Fibroblast of skin of left biceps (primary cell): Measurements from ENCODE around the gene SPTBN1.

Source experiments
- DNase-seq, 2 experiments: peaks; one replicate each; pipeline ENCODE4 v3.0.0-alpha.2; 2013; ENCODE audit warnings: low read depth in 2 of 2

Gene SPTBN1

DNA sequence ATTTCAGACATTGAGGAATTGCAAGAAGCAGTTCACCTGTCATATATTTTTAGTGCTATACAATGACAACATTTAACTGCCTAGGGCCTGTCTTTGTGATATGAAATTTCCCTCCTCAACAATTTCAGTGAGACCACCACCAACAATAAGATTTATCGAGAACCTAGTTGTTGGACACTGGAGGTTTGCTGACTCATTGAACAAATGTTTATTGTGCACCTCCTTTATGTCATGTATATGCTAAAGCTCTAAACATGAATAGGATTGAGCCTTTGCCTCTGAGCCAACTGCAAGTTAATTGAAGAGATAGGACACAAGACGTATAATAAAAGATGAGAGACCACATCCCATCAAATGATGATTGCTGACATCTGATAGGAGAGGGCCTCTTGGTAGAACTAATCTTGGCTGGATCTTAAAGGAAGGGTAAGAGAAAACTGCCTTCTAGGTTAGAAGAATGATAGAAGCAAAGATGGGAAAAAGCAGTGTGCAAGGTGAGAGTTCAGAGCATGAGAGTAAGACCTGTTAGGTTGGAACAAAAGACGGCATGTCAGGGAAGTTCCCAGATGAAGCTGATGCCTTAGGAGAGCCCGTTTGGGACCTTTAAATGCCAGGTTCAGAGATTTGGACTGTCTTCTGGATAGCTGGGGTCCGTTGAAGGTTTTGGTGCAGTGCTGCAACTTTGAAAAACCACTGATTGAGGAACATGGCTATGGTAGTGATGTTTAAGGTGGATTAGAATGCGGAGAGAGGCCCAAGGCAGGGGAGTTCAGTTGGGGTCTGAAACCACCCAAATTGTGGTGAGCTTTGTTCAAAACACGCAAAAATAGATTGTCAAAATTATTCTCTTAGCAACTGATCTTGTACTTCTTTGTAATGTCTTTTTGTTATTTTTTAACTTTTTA lies 134.3 kb downstream of the SPTBN1 start:
- DNase-seq: no peak

DNA sequence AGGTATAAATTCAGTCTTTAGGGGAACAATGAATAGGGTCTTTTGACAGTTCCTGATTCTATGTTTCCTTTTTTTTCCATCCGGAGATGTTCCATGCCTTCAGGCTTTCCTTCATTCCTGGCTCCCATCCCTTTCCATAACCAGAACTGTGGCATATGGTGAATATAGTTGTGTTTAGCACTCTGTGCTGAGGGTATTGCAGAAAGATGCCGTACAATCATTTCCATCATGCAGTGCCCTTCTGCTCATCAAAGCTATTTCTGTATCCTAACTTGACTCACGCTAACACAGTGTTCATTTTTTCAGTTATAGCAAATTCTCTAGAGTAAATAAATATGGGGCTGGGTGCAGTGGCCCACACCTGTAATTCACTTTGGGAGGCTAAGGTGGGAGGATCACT lies 135.4 kb downstream of the SPTBN1 start:
- no peak for DNase-seq

DNA sequence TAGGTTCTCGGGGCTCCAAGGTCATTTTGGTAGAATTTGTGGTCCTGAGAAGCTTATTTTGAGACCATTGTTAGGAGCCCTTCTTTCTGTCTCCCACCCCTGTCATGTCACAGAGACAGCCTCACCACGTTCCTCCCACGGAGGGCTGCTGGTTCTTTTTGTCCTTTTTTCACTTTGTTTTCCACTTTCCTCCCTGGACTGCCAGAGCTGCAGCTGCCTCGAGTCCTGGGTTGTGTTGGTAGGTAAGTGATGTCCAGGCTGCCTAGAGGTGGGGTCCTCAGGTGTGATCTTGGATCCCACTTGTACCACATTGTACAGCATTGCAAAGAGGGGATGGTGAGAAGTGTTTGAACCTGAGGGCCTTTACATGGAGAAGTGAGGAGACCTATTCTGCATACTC lies 137.1 kb downstream of the SPTBN1 start:
- no peak for DNase-seq

DNA sequence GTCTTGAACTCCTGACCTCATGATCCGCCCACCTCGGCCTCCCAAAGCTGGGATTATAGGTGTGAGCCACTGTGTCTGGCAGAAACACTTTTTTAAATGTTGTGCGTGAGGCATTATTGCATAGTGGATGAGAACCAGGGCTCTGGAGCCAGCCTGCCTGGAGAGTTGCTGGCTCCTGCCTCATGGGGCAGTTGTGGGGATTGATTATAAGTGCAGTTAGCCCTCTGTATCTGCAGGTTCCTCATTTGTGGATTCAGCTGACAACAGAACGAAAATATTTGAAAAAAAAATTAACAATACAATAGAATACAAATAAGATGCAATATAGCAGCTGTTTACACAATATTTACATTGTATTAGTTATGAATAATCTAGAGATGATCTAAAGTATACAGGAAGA lies 137.9 kb downstream of the SPTBN1 start:
- no peak for DNase-seq

DNA sequence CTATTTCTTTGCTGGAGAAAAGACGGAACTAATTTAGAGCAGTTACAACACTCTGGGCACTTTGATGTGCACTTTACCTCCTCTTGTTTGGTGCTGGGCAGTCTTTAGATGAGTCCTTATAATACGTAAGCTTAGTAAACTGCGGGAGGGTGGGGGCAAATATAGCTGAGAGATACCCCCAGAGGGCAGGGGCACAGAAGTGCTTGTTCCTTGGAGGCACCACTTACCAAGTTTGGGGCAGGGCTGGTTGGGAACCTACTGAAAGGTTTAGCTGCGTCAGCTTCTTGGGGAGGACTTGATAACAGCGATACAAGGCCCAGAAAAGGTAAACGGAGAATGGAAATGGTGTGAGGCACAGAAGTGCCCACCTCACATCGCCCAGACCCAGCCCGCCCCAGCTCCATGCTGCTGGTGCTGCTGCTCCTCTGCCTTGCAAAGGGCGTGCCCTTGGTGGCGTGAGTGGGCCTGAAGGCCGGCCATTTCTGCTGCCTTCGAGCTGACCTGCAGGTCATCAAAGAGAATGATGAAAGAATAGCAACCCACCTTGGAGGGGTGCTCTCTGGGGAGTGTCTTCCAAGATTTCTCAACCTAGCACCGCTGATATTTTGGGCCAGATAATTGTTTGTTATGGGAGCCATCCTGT lies 139.2 kb downstream of the SPTBN1 start:
- no peak for DNase-seq

DNA sequence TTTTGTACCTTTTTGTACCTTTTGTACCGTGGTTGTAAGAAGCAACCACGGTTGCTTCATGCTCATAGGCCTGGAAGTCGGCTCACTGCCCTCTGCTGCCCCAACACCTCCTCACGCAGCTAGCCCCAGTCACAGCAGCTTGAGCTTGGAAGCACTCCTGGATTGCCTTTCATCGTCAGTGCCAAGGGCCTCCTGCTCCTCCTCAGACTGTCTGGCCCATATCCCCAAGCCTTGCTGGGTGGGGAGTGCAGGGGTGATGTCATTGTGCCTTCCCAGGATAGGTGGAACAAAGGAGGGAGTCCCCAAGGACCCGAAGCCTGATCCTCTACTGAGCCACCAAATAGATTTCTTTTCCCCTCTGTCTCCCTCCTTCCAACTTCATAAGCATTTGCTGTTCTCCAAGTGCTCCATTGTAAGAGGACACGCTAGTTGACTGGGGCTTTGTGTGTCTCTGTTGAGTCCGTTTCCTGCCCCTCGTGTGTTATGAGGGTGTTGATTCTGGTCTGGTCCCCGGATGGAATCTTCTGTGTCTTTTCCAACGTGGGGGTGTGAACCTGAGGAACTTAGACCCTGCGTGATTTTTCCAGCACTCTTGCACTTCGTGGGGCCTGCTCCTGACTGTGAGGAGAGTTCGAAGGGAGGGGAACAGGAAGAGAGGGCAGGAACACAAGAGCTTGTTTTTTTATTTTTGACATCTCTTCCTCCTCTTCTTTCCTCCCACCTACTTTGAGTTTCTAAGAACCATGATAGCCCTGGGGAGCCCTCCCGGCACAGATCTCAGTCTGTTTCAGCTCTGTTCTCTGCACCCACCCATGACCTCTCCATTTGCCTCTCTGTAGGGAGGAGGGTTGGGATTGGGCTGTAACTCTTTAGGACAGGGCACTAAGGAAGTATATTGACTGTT lies 140.1 kb downstream of the SPTBN1 start:
- no peak for DNase-seq

DNA sequence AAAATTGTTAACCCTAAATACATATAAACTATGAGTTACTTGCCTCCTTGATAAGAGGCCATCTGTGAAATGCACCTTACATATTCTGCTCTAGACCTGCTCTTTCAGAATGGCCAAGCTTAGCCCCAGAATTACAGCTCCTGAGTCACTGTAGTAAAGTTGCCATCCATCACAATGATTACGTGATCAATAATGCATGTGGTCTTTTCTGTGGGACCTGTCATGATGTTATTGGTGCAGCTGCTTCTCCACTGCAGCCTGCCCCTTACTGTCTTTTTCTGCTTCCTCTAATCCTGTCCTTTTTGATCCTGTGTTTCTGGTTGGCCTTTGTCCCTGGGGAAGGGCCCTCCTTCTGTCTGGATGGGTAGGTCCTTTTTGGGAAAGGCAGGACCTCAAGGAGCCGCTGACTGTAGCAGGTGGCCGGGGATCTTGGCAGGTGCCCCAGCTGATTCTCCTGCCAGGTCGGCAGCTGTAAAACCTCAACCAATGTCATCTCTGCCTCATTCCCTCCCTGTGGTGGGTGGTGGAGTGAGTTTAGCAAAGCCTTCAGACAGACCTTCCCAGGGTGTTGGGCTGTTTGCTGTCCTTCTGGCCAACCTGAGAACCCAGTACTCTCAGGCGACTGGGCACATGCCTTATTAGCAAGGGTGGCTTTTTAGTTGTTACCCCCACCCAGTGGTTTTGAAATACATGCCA lies 141.2 kb downstream of the SPTBN1 start:
- DNase-seq: no peak

DNA sequence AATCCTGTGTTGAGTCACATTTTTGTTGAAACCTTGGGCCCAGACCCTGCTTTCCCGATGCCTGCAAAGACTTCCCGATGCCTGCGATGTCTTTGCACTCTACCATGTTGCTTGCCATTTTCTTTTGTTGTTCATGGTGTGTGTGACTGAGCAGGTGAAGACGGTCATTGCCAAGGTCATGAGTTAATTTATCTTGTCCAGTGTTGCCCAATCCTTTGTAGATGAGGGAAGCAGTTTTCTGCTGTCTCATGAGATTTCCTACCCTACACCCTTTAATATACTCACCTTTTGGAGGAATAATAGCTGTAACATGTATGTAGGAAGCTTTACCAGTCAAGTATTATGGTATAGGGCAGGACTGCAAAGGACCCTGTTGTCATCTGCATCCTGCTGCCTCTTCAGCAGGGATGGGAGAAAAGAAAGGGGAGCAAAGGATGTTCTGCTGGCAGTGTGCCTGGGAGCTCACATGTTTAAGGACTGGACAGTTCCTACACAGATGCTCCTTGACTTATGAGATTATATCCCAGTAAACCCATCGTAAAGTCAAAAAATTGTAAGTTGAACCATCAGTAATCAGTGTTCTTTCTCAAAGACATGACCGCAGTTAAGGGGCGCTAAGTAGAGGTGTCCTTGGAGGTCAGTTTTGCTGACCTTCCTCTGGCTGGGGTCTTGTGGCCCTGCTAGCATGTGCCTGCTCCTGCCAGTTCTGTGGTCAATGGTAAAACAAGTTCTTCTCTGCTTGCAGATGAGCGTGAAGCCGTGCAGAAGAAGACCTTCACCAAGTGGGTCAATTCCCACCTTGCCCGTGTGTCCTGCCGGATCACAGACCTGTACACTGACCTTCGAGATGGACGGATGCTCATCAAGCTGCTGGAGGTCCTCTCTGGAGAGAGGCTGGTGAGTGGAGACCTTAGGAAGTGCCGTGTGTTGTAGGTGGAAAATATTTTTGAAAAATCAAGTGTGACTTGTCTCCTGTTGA lies 142.5 kb downstream of the SPTBN1 start:
- no peak for DNase-seq

DNA sequence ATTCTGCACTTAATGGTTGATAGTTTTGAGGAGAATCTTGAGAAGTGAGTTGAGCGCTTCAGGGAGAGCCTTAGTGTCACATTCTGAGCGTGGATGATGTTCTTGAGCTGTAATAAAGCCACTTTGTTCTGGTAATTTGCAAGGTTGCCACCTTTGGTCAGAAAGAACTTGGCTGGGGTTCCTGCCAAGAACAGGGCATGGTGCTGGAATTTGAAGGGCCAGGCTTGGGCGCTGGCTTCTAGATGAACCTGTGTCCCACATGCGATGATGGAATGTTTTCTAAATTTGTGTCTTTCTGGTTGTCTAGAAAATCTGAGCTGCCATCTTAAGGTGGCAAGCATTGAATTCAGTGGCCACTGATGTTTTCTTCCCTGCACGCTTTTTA lies 143.2 kb downstream of the SPTBN1 start:
- no peak for DNase-seq

DNA sequence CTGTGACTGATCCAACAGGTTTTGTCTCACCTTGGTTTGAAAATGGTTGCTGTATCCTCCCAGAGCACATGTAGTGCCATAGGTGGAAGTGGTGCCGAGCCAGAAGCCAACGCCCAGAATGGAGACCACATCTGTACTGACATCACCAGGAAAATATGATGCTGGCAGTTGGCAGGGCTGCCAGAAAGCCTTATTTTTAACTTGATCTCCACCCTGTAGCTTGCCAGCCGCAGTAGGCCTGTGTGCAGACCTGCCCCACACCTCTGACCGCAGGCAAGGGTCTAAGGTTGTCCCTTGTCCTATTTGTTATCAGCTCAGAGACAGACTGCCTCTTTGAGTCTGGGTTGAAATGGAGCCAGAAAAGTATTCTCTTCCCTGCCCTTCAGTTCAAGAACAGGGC lies 143.8 kb downstream of the SPTBN1 start:
- no peak for DNase-seq

DNA sequence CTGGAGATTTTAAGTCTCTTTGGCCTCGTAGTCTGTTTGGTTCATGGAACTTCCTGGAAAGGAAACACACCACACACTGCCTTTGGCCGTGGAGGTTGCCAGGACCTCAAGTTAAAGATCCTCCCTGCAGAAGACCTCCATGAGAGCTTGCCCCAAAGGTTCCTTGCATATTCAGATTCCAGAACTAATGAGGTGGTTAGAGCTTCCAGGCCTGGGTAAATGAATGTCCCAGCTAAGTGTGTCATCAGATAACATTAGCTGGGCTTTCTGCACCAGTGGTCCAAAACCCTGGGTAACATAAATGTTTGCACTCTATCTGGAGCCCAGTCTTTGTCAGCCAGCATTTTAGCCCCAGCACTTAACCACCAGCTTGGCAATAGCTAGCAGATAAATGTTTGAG lies 145.2 kb downstream of the SPTBN1 start:
- DNase-seq: no peak

DNA sequence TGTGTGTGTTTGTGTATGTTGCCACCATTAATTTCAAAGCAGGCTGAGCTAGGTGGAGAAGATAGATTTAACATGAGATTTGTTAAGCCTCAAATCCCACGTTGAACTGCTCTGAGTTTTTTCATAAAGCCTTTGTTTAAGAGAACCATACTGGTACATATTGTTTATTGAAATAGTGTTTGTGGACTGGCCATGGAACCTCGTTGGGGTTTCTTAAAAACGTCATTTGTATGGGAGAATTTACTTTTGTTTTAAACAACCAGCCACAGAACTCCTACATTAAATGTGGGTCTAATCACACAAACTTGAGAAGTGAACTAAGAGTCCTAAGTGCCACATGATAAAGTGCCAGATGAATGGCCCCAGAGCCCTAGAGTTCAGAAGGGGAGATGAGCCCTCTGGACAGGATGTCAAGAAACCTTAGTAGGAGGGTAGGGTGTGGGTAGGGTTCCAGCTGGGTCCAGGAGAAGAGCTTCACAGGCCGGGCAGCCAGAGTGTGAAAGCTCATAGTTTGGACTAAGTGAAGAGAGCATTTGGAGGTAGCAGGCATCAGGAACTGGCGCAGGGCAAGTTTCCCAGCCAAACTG lies 146.7 kb downstream of the SPTBN1 start:
- no peak for DNase-seq

DNA sequence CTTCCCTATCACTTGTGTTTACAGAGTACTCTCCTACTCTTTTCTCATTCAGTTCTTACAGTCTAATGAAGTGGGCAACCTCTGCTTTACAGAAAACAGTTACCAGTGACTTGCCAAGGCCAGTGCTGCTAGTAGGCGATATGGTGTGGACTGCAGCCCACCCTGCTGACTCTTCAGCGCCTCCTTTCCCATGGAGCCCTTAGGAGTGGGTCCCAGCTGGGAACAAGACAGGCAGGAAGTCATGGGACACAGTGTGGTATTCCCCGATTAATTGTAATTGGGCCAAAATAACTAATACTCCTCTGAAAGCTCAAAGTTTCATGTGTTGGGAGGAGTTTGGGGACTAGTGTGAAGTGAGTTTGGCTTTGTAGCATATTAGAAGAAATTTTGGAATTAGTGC lies 147.2 kb downstream of the SPTBN1 start:
- no peak for DNase-seq

DNA sequence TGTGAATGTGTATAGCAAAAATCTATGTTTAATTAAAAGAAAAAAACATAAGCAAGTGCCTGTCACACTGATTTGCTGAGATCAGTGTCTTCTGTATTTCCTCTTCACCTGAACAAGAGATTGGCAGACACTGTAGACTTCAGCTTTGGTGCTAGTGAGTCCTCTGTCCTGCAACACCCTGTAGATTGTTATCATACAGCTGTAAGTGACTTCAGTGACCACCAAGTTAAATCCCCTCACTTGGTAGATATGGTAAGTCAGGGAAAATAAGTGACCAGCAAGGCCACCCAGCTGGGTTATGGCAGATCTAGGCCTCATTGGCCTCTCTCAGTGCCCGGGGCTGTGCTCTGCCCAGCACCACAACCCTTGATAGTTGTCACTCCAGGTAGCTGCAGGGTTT lies 147.7 kb downstream of the SPTBN1 start:
- DNase-seq: no peak

DNA sequence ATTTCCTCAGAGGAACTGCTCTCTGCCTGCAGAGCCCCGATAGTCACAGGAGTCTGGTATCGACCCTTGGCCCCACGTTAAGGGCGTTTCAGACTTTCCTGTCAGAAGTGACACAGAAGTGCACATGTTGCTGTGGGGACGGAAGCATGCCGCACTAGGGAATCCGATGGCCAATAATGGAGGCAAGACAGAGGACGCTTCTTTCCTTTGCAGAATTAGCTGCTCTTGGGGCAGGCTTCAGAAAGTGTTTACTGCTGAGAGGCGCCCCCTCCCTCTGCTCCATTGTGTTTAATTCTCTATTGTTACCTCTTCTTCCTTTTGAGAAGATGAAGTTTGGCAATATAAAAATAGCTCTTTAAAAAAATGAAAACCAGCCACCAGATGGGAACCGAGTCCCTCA lies 148.7 kb downstream of the SPTBN1 start:
- no peak for DNase-seq

DNA sequence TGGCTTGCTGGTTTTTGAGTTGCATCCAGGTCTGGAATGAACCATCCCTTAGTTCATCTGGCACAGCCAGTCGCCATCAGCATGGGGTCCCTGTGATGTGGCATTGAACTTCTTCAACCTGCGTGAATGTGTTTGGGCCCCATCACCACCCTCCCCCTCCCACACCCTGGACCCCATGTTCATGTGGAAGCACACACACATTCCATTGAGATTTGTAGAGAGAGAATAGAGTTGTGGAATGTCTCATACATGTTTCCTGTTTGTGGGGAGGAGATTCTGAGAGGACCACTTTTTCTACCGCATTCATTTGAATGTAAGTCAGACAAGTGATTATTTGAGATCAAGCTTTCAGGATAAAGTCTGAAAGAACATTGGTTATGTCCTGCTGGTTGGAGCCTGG lies 149.7 kb downstream of the SPTBN1 start:
- DNase-seq: peak; percentile 34 to 42

DNA sequence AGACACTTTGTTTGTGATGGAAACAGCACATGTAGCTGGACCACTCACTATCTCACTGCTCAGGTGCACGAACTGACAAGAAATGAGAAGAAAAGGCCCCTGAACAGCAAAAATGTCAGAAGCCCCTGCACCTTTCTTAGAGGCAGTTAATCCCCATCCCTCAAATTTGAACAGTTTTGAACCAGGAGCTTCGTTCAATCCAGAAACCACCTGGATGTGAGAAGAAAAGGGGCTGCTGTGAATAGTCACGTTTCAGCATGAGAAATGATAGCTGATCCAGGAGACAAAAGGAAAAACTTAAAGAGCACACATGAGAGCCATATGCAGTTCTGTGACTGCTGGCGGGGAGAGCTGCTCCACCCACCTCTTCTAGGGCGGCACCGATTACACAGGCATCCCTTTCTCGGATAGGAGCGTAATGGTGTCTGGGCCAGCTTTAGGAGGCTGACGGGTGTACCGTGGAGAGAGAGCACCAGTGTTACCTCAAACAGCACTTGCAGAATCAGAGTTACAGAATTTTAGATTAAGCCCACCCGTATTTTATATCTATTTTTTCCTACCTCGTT lies 150.3 kb downstream of the SPTBN1 start:
- no peak for DNase-seq

DNA sequence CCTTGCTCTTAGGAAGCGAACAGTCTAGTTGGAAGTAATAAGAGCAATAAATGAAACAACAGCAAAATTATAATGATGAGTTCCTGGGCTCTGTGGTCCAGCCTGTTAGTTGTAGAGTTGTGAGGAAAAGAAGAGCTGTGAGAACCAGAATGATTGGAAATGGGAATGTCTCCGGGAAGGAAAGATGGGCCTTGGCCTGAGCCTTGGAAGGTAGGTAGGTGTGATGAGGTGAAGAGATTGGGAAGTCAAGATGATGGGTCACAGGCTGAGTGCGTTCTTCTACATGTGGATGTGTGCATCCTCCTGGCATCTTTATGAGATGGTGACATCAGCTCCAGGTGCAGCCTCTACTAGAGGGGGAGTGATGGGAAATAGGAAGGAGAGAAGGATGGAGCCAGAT lies 152.1 kb downstream of the SPTBN1 start:
- no peak for DNase-seq

DNA sequence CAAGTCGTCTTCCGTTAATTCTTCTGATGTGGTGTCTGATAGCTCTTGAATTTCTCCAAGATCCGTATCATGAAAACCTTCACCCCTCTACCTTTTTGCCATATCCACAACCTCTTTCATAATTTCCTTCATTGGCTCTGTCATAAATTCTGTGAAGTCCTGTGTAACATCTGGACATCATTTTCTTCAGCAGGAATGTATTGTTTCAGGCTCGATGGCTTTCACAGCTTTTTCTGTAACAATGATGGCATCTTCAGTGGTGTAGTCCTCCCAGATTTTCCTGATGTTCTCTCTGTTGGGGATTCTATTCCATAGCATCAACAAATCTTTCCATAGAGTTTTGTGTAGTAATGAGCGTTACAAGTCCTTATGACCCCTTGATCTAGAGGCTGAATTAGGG lies 153.1 kb downstream of the SPTBN1 start:
- no peak for DNase-seq

DNA sequence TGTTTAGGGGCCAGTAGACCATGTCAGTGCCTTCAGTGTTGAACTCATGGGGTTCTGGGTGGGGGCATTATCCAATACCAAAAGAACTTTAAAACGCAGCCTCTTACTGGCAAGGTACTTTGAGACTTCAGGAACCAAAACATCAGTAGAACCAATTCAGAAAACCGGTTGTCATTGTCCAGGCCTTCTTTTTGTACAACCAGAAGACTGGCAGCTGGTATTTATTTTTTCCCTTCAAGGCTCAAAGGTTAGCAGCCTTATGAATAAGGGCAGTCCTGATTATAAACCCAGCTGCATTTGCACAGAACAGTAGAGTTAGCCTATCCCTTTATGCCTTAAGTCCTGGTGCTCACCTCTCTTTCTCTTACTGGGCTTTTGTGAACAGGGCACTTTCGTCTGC lies 153.5 kb downstream of the SPTBN1 start:
- no peak for DNase-seq
